Smooth muscle cell (in vitro differentiated cells): ENCODE data around the gene SH3GL1. TPM values are rescaled to one million over a fixed set of nuclear protein-coding genes. Genes with fewer than 3 reads are reported as not detected.

Source experiments
- DNase-seq: peaks from one replicate; lab custom pipeline; 2025; ENCODE audit not compliant: unreplicated experiment; lab: John Stamatoyannopoulos, UW
- H2AFZ ChIP-seq: fragments of 200-600 bp; sonication (generic); 2 replicates; pipeline ENCODE4 v1.6.0; 2016; ENCODE audit warnings: antibody characterized with exemption, low read depth, mild to moderate bottlenecking
- H3F3A ChIP-seq: fragments of 200-600 bp; sonication (generic); 2 replicates; pipeline ENCODE4 v1.6.0; 2017; ENCODE audit warnings: antibody characterized with exemption, low read depth
- H3K27ac ChIP-seq: fragments of 200-600 bp; sonication (generic); 2 replicates; pipeline ENCODE4 v1.5.1; 2016; ENCODE audit warnings: low read depth, mild to moderate bottlenecking
- H3K27me3 ChIP-seq: fragments of 200-600 bp; sonication (generic); 2 replicates; pipeline ENCODE4 v1.6.1; 2016; ENCODE audit warnings: low read depth, mild to moderate bottlenecking
- H3K36me3 ChIP-seq: fragments of 200-600 bp; sonication (generic); 2 replicates; pipeline ENCODE4 v1.5.1; 2016; ENCODE audit warnings: low read depth
- H3K4me1 ChIP-seq: fragments of 200-600 bp; sonication (generic); 2 replicates; pipeline ENCODE4 v1.5.1; 2016; ENCODE audit warnings: low read depth
- H3K4me2 ChIP-seq: fragments of 200-600 bp; sonication (generic); 2 replicates; pipeline ENCODE4 v1.6.0; 2016; ENCODE audit warnings: mild to moderate bottlenecking
- H3K4me3 ChIP-seq: fragments of 200-600 bp; sonication (generic); 2 replicates; pipeline ENCODE4 v1.5.1; 2016; ENCODE audit warnings: mild to moderate bottlenecking
- H3K79me2 ChIP-seq: fragments of 200-600 bp; sonication (generic); 2 replicates; pipeline ENCODE4 v1.6.0; 2016; ENCODE audit warnings: low read depth, mild to moderate bottlenecking
- H3K9ac ChIP-seq: fragments of 200-600 bp; sonication (generic); 2 replicates; pipeline ENCODE4 v1.6.0; 2016; ENCODE audit warnings: low read depth
- H3K9me3 ChIP-seq: fragments of 200-600 bp; sonication (generic); replicated peaks from 2 replicates; pipeline ENCODE4 v1.5.1; 2016; ENCODE audit warnings: low read depth
- H4K20me1 ChIP-seq: fragments of 200-600 bp; sonication (generic); 2 replicates; pipeline ENCODE4 v1.6.0; 2016; ENCODE audit warnings: low read depth
- CTCF ChIP-seq: fragments of 200-600 bp; sonication (generic); IDR thresholded peaks from 2 replicates; pipeline ENCODE4 v1.5.1; 2017; ENCODE audit warnings: borderline replicate concordance, mild to moderate bottlenecking, antibody characterized with exemption; ENCODE audit not compliant: insufficient read depth, poor library complexity, severe bottlenecking
- whole genome bisulfite sequencing: methylation state at CpG from one replicate; pipeline ENCODE4 v1.1.7; 2016; ENCODE audit warnings: low lambda C conversion rate; 5-methylcytosine and 5-hydroxymethylcytosine counted together
- polyA plus RNA-seq: library from polyadenylated mRNA; unstranded; fragments of >200 nt; fragmentation: Nextera tagmentation; extraction: Ambion mirVana; gene quantifications from 2 replicates; pipeline ENCODE4 v1.2.1, GENCODE V29; 2016
- total RNA-seq: library from RNA; depleted of rRNA; stranded (reverse); fragments of >200 nt; gene quantifications from 2 replicates; pipeline ENCODE4 v1.2.3, GENCODE V29; 2014

SH3GL1 gene
- total and polyA plus RNA-seq, 2 experiments from 2014 or later: 52.9 to 120 TPM

DNA sequence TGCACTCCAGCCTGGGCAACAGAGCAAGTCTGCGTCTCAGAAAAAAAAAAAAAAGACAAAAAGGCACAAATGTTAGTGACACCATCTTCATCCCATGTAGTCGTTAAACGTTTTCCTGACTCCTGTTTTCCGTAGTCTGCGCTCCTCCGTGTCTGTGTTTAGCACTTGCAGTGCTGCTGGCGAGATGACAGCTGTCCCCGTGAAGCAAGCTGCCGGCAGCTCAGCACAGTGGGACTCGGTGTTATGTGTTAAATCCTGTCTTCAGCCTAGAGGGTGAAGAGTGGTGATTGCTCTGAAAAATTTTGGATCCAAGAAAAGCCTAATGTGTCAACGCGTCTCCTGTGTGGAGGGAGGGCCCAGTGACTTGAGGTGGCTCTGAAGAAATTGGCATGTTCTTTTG lies 38.9 kb upstream of the SH3GL1 start:
- Histone ChIP-seq H3K4me3 (no peak overlapping the region), H3K9me3 (no peaks in the 10 kb centered on the region), H2AFZ (no peak overlapping the region), H3K27me3 (no peaks in the 10 kb centered on the region), H3K36me3 (no peaks in the 10 kb centered on the region), H4K20me1 (no peaks in the 10 kb centered on the region), H3K4me2 (no peak overlapping the region), H3K79me2 (no peaks in the 10 kb centered on the region), H3K9ac (no peak overlapping the region), H3F3A (no peaks in the 10 kb centered on the region), H3K4me1 (no peaks in the 10 kb centered on the region), H3K27ac (no peak overlapping the region)
- no peak for TF ChIP-seq CTCF
- DNase-seq: no peak
- 93% methylated on average over 12 of the region's 12 CpGs for WGBS

DNA sequence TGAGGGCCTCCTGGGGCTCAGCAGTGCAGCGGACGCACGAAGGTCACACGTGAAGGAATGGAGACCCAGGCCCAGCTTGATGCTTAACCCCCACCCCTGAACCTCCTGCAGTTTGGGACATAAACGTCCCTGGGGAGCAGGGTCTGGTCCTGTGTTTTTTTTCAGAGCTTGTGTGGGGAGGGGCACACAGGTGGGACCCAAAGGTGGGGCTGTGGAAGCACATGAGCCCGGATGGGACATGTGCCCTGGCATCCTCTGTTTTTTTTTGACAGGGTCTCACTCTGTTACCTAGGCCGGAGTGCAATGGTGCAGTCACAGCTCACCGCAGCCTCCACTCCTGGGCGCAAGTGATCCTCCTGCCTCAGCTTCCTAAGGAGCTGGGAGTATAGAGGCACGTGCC lies 36.8 kb upstream of the SH3GL1 start:
- 96% methylated on average over 9 of the region's 10 CpGs for WGBS
- Histone ChIP-seq H3K9me3 (no peaks in the 10 kb centered on the region), H3K27me3 (no peaks in the 10 kb centered on the region), H3K4me2 (no peak overlapping the region), H3K9ac (no peak overlapping the region), H3K4me3 (no peak overlapping the region), H3K79me2 (no peaks in the 10 kb centered on the region), H3K36me3 (no peaks in the 10 kb centered on the region), H3F3A (no peaks in the 10 kb centered on the region), H3K4me1 (no peaks in the 10 kb centered on the region), H4K20me1 (no peaks in the 10 kb centered on the region), H3K27ac (no peak overlapping the region), H2AFZ (no peak overlapping the region)
- no peak for TF ChIP-seq CTCF
- no peak for DNase-seq

GRCh38 chr19:4436231-4436630 lies 35.9 kb upstream of the SH3GL1 start:
- 96% methylated on average over 7 of the region's 7 CpGs for WGBS
- Histone ChIP-seq H3K9me3 (no peaks in the 10 kb centered on the region), H3K36me3 (no peaks in the 10 kb centered on the region), H2AFZ (no peak overlapping the region), H4K20me1 (no peaks in the 10 kb centered on the region), H3K9ac (no peak overlapping the region), H3K27ac (no peak overlapping the region), H3F3A (no peaks in the 10 kb centered on the region), H3K79me2 (no peaks in the 10 kb centered on the region), H3K27me3 (no peaks in the 10 kb centered on the region), H3K4me1 (no peaks in the 10 kb centered on the region), H3K4me2 (no peak overlapping the region), H3K4me3 (no peak overlapping the region)
- no peak for TF ChIP-seq CTCF
- DNase-seq: no peak

- no peaks in the 10 kb centered on the region for H4K20me1 ChIP-seq
- no peak overlapping the region for H3K4me3 ChIP-seq
- no peaks in the 10 kb centered on the region for H3K27me3 ChIP-seq
- H3K36me3 ChIP-seq: no peaks in the 10 kb centered on the region
- 97% methylated on average over 9 of the region's 9 CpGs for WGBS
- H3K4me2 ChIP-seq: no peak overlapping the region
- TF ChIP-seq CTCF: no peak
- H3K79me2 ChIP-seq: no peaks in the 10 kb centered on the region
- no peaks in the 10 kb centered on the region for H3F3A ChIP-seq
- H3K9ac ChIP-seq: no peak overlapping the region
- H3K27ac ChIP-seq: no peak overlapping the region
- H3K4me1 ChIP-seq: no peaks in the 10 kb centered on the region
- no peak for DNase-seq
- H2AFZ ChIP-seq: no peak overlapping the region
- H3K9me3 ChIP-seq: no peaks in the 10 kb centered on the region
These were observed 34.0 kb upstream of the SH3GL1 start for GRCh38 chr19:4434391-4434790.
